Transverse colon (tissue), 4 donors: ENCODE data around the gene MTARC2.

Source experiments
- POLR2A ChIP-seq: fragments of 450-650 bp; IDR thresholded peaks from one replicate; pipeline ENCODE4 v1.6.1; 2016; ENCODE audit warnings: antibody characterized with exemption, mild to moderate bottlenecking, moderate library complexity
- POLR2AphosphoS5 ChIP-seq, 3 donors: sonication (generic); formaldehyde crosslinking; IDR thresholded peaks; one replicate each; pipeline ENCODE4 v1.6.1; 2016; ENCODE audit warnings: antibody characterized with exemption in 3 of 3
- TF ChIP-seq, protein P1 (sequence below), 5 experiments: fragments of 200-600 bp in 3 of 5; fragments of 450-650 bp in 2 of 5; sonication (generic) in 3 of 5; IDR thresholded peaks; 1 replicate in 2 of 5; 2 replicates in 3 of 5; pipeline ENCODE4 v1.5.1; 2016 to 2017; ENCODE audit warnings: antibody characterized with exemption in 5 of 5, inconsistent platforms in 3 of 5, mild to moderate bottlenecking in 2 of 5, moderate library complexity in 1 of 5

DNA sequence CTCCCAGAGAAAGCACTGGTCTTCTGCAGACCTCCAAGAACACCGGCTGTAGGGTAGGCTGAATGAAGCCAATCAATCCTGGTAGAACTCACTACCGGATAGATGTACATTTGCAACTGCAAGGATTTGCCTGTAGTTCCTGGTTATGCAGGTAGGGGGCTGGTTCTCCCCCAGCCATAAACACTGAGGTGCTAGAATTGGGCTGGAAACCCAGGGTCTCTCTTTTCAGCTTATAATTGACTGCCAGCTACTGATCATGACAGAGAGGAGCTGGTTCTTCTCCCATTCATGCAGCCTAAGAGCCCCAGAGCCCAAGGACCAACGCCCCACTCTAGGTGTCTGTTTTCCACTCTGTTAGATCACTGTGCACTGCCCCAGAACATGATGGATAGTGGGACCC, 21.5 kb upstream of the MTARC2 start:
- TF ChIP-seq, protein P1, sequence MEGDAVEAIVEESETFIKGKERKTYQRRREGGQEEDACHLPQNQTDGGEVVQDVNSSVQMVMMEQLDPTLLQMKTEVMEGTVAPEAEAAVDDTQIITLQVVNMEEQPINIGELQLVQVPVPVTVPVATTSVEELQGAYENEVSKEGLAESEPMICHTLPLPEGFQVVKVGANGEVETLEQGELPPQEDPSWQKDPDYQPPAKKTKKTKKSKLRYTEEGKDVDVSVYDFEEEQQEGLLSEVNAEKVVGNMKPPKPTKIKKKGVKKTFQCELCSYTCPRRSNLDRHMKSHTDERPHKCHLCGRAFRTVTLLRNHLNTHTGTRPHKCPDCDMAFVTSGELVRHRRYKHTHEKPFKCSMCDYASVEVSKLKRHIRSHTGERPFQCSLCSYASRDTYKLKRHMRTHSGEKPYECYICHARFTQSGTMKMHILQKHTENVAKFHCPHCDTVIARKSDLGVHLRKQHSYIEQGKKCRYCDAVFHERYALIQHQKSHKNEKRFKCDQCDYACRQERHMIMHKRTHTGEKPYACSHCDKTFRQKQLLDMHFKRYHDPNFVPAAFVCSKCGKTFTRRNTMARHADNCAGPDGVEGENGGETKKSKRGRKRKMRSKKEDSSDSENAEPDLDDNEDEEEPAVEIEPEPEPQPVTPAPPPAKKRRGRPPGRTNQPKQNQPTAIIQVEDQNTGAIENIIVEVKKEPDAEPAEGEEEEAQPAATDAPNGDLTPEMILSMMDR (IDR thresholded peaks at IDR 0.05) = peak in 1 of 5 experiments; percentile 19
- TF ChIP-seq POLR2A (no peak), POLR2AphosphoS5 (IDR thresholded peaks at IDR 0.05) (no peak)
